ENCODE measurements around the gene ZNF577. TPM values are rescaled to one million over a fixed set of nuclear protein-coding genes. Genes with fewer than 3 reads are reported as not detected.
"Not testable (repeated sequence)": the region's sequence is repeated elsewhere in the genome, so short reads cannot be mapped to it uniquely, and the experiment has no call there.

The ZNF577 gene
- total RNA-seq, 3 donors from 2014 or later = 19.5 to 46.4 (median 21.0) TPM

DNA sequence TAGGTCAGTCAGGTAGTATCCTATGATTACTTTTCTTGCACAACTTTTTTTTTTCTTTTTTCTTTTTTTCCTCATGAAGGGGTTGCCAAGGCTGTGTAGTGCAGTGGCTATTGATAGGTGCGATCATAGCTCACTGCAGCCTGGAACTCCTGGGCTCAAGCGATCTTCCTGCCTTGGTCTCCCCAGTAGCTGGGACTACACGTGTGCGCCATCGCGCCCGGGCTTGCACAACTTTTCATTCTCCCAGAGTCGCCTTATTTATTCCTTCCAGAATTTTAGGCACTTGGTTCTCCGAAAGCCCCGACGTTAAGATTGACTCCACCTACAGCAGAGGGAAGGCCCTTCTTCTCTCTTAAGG is 38.7 kb upstream of the ZNF577 start:
- TF ChIP-seq POLR2AphosphoS5 (IDR thresholded peaks at IDR 0.05) (no peak), POLR2A (IDR thresholded peaks at IDR 0.05) (no peak)
- TF ChIP-seq, protein P1, sequence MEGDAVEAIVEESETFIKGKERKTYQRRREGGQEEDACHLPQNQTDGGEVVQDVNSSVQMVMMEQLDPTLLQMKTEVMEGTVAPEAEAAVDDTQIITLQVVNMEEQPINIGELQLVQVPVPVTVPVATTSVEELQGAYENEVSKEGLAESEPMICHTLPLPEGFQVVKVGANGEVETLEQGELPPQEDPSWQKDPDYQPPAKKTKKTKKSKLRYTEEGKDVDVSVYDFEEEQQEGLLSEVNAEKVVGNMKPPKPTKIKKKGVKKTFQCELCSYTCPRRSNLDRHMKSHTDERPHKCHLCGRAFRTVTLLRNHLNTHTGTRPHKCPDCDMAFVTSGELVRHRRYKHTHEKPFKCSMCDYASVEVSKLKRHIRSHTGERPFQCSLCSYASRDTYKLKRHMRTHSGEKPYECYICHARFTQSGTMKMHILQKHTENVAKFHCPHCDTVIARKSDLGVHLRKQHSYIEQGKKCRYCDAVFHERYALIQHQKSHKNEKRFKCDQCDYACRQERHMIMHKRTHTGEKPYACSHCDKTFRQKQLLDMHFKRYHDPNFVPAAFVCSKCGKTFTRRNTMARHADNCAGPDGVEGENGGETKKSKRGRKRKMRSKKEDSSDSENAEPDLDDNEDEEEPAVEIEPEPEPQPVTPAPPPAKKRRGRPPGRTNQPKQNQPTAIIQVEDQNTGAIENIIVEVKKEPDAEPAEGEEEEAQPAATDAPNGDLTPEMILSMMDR (IDR thresholded peaks at IDR 0.05) = no peak
- no peak for DNase-seq (ENCODE audit: low spot score in 2 of 2)
- peak overlapping the region; percentile 86 to 91 for H3K27ac ChIP-seq
- H3K4me1 ChIP-seq = no peaks in the 10 kb centered on the region
- peaks cover 26 to 37% of the 10 kb centered on the region in 2 donors for H3K9me3 ChIP-seq
- H3K27me3 ChIP-seq = no peaks in the 10 kb centered on the region
- intact Hi-C loops (cut with DNase I; ENCODE audit: low total_unique reads) = no loop called here
- H3K4me3 ChIP-seq = peak overlapping the region; percentile 77 to 84 (median 84)
- H3K36me3 ChIP-seq = no peaks in the 10 kb centered on the region

DNA sequence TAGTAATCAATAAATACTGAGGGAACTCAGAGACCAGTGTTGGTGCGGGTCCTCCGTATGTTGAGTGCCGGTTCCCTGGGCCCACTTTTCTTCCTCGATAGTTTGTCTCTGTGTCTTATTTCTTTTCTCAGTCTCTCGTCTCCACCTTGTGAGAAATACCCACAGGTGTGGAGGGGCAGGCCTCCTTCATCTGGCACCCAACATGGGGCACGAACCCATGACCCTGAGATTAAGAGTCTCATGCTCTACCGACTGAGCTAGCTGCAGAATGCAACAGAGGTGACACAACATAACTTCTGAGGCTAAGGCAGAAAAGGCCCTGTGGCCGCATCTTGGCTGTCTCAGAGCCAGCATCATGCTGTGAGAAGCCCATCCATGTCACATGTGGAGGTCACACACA is 34.2 kb upstream of the ZNF577 start:
- H3K27ac ChIP-seq = no peak overlapping the region
- TF ChIP-seq POLR2A (IDR thresholded peaks at IDR 0.05) = no peak
- TF ChIP-seq POLR2AphosphoS5 (IDR thresholded peaks at IDR 0.05) = no peak
- TF ChIP-seq, protein P1 (IDR thresholded peaks at IDR 0.05) = no peak
- H3K4me1 ChIP-seq = no peaks in the 10 kb centered on the region
- peaks cover 59 to 75% of the 10 kb centered on the region in 2 donors for H3K9me3 ChIP-seq
- H3K36me3 ChIP-seq = no peaks in the 10 kb centered on the region
- no peak overlapping the region for H3K4me3 ChIP-seq
- no peak for DNase-seq (ENCODE audit: low spot score in 2 of 2)
- H3K27me3 ChIP-seq = no peaks in the 10 kb centered on the region
- intact Hi-C loops (cut with DNase I; ENCODE audit: low total_unique reads) = no loop called here

DNA sequence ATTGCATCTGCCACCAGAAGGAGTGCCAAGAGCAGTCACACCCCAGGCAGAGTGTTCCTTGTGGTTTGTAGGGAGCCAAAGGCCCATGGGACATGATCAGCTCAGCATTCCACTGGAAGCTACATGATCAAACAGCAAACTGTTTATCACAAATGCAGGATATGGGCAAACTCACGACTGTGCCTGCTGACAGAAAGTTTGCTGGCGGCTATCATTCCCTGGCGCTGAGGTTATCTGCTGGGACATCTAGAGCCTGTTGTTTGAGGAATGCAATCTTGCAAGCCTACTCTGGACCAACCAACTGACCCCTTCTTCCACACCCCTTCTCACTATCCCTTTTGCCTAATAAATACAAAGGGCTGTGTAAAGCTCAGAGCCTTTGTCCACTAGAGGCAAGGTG is 31.9 kb upstream of the ZNF577 start:
- intact Hi-C loops (cut with DNase I; ENCODE audit: low total_unique reads) = no loop called here
- no peak overlapping the region for H3K4me3 ChIP-seq

GRCh38 chr19:51916167-51916566 is 28.4 kb upstream of the ZNF577 start:
- Histone ChIP-seq H3K36me3 (no peaks in the 10 kb centered on the region), H3K9me3 (peaks cover 61 to 87% of the 10 kb centered on the region in 2 donors), H3K27me3 (no peaks in the 10 kb centered on the region), H3K4me3 (no peak overlapping the region), H3K27ac (no peak overlapping the region), H3K4me1 (no peaks in the 10 kb centered on the region)
- TF ChIP-seq, protein P1 (IDR thresholded peaks at IDR 0.05) = no peak
- TF ChIP-seq POLR2A (IDR thresholded peaks at IDR 0.05) (no peak), POLR2AphosphoS5 (IDR thresholded peaks at IDR 0.05) (no peak)
- DNase-seq (ENCODE audit: low spot score in 2 of 2) = no peak
- intact Hi-C loops (cut with DNase I; ENCODE audit: low total_unique reads) = no loop called here

More for the DNA sequence above, 31.9 kb upstream of the ZNF577 start:
- H3K36me3 ChIP-seq = no peaks in the 10 kb centered on the region
- H3K4me1 ChIP-seq = no peaks in the 10 kb centered on the region
- TF ChIP-seq POLR2A (IDR thresholded peaks at IDR 0.05) = no peak
- no peaks in the 10 kb centered on the region for H3K27me3 ChIP-seq
- DNase-seq (ENCODE audit: low spot score in 2 of 2) = no peak
- peaks cover 80 to 99% of the 10 kb centered on the region in 2 donors for H3K9me3 ChIP-seq
- H3K27ac ChIP-seq = no peak overlapping the region

GRCh38 chr19:51915324-51915867 is 27.6 kb upstream of the ZNF577 start:
- intact Hi-C loops (cut with DNase I; ENCODE audit: low total_unique reads) = no loop called here
- no peak for TF ChIP-seq POLR2A (IDR thresholded peaks at IDR 0.05)
- TF ChIP-seq, protein P1 (IDR thresholded peaks at IDR 0.05) = no peak
- H3K27ac ChIP-seq = no peak overlapping the region
- H3K27me3 ChIP-seq = no peaks in the 10 kb centered on the region
- peaks cover 57 to 86% of the 10 kb centered on the region in 2 donors for H3K9me3 ChIP-seq
- no peaks in the 10 kb centered on the region for H3K36me3 ChIP-seq
- H3K4me1 ChIP-seq = no peaks in the 10 kb centered on the region
- no peak for DNase-seq (ENCODE audit: low spot score in 2 of 2)
- H3K4me3 ChIP-seq = no peak overlapping the region

GRCh38 chr19:51907981-51908380 is 20.2 kb upstream of the ZNF577 start:
- intact Hi-C loops (cut with DNase I; ENCODE audit: low total_unique reads) = loop anchor here (2.0 kb wide), 1 partner anchor 23 kb away; no protein-coding TSS in a partner anchor
- H3K4me3 ChIP-seq; H3K27me3 ChIP-seq; H3K4me1 ChIP-seq; DNase-seq (ENCODE audit: low spot score in 2 of 2); H3K27ac ChIP-seq; H3K36me3 ChIP-seq: not testable (repeated sequence)
- H3K9me3 ChIP-seq = peaks cover 9 to 13% of the 10 kb centered on the region in 2 donors

- H3K36me3 ChIP-seq; H3K4me3 ChIP-seq; H3K4me1 ChIP-seq; H3K27ac ChIP-seq; DNase-seq (ENCODE audit: low spot score in 2 of 2); H3K27me3 ChIP-seq: not testable (repeated sequence)
- H3K9me3 ChIP-seq = peaks cover 17 to 18% of the 10 kb centered on the region in 2 donors
- intact Hi-C loops (cut with DNase I; ENCODE audit: low total_unique reads) = loop anchor here (2.0 kb wide), 1 partner anchor 25 kb away; no protein-coding TSS in a partner anchor
Observed at GRCh38 chr19:51906108-51906507, 18.4 kb upstream of the ZNF577 start.

GRCh38 chr19:51905639-51906038 is 17.9 kb upstream of the ZNF577 start:
- H3K4me3 ChIP-seq; DNase-seq (ENCODE audit: low spot score in 2 of 2); H3K27me3 ChIP-seq; H3K4me1 ChIP-seq; H3K27ac ChIP-seq; H3K36me3 ChIP-seq: not testable (repeated sequence)
- peaks cover 17 to 23% of the 10 kb centered on the region in 2 donors for H3K9me3 ChIP-seq
- intact Hi-C loops (cut with DNase I; ENCODE audit: low total_unique reads) = loop anchor here (2.0 kb wide), 1 partner anchor 25 kb away; no protein-coding TSS in a partner anchor
